Prostate gland (tissue), 2 donors: ENCODE results near the gene XXYLT1.

Experiments used
- CTCF ChIP-seq, 4 experiments: fragments of 200-600 bp in 2 of 4; fragments of 450-650 bp in 2 of 4; sonication (generic) in 2 of 4; IDR thresholded peaks; 1 replicate in 3 of 4; 2 replicates in 1 of 4; pipeline ENCODE4 v1.5.1; 2016 to 2019; ENCODE audit warnings: antibody characterized with exemption in 4 of 4, mild to moderate bottlenecking in 2 of 4, moderate library complexity in 2 of 4
- POLR2AphosphoS5 ChIP-seq: sonication (generic); formaldehyde crosslinking; IDR thresholded peaks from one replicate; pipeline ENCODE4 v1.6.1; 2017; ENCODE audit warnings: antibody characterized with exemption

DNA sequence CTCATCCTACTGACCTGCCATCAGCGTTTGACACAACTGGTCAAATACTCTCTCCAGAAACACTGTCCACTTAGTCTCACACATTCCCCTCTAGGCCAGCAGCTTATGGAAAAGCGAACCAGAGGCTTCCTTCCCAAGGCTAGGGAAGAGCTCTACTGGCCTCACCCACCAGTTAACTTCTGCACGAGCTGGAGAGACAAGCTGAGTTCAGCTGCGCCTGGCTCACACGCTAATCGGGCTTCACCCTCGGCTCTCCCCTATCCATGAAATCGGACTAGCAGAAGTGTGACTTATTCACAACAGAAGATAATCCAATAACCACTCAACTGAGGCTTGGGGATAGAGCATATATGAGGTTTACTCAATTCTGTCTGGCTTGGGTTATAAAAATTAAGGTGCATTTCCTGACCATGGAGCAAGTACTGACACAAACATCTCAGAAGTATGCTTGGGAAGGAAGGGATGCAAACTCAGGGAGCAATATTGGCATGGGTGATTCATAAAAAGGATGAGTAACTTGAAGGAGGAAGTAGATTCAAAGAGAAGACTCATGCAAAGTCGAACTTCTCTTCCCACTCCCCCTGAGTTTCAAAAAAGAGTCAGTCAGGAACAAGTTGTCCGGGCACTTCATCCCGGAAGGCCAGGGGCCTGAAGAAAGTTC lies 73.1 kb downstream of the XXYLT1 start:
- TF ChIP-seq CTCF (IDR thresholded peaks at IDR 0.05), result no peak
- TF ChIP-seq POLR2AphosphoS5, result no peak
